Natural killer cell (primary cell): Measurements from ENCODE around the gene LRIG1. TPM values are rescaled to one million over a fixed set of nuclear protein-coding genes. Genes with fewer than 3 reads are reported as not detected.

Experiments used
- ATAC-seq, 3 donors: fragments of 150-1000 bp in 2 of 3; fragments of 200-7000 bp in 1 of 3; cut with Tn5 transposase; 1 replicate in 1 of 3; 2 replicates in 2 of 3; pipeline ENCODE4 v1.10.0; 2021; ENCODE audit warnings: mild to moderate bottlenecking in 2 of 3, moderate library complexity in 2 of 3
- DNase-seq, 2 donors: peaks; one replicate each; pipeline versions ENCODE4 v3.0.0 to v3.0.0-alpha.2; 2013 to 2021; ENCODE audit warnings: mixed read lengths in 1 of 2
- H3K27ac ChIP-seq: one replicate; pipeline ENCODE4 v1.5.1; 2013; ENCODE audit warnings: mild to moderate bottlenecking, low read length
- H3K27me3 ChIP-seq: one replicate; pipeline ENCODE4 v1.6.1; 2013; ENCODE audit warnings: low read length; ENCODE audit not compliant: control insufficient read depth, insufficient read depth
- H3K36me3 ChIP-seq: one replicate; pipeline ENCODE4 v1.6.1; 2013; ENCODE audit warnings: low read length; ENCODE audit not compliant: control insufficient read depth, insufficient read depth
- H3K4me1 ChIP-seq: one replicate; pipeline ENCODE4 v1.6.1; 2013; ENCODE audit warnings: low read length; ENCODE audit not compliant: control insufficient read depth, insufficient read depth
- H3K4me3 ChIP-seq: one replicate; pipeline ENCODE4 v1.5.1; 2013; ENCODE audit warnings: low read length
- H3K9me3 ChIP-seq: one replicate; pipeline ENCODE4 v1.6.1; 2013; ENCODE audit warnings: low read length; ENCODE audit not compliant: control insufficient read depth, insufficient read depth
- H3K27ac Mint-ChIP-seq, 2 donors: one replicate each; pipeline ENCODE4 v1.8.0; 2022; ENCODE audit warnings: mild to moderate bottlenecking in 2 of 2, mixed read lengths in 2 of 2, moderate library complexity in 1 of 2
- H3K27me3 Mint-ChIP-seq, 2 donors: one replicate each; pipeline ENCODE4 v1.8.0; 2022; ENCODE audit warnings: low read depth in 2 of 2, mixed read lengths in 2 of 2
- H3K36me3 Mint-ChIP-seq: one replicate; pipeline ENCODE4 v1.8.0; 2022; ENCODE audit warnings: mixed read lengths
- H3K4me1 Mint-ChIP-seq, 2 donors: one replicate each; pipeline ENCODE4 v1.8.0; 2022; ENCODE audit warnings: mixed read lengths in 2 of 2
- H3K4me3 Mint-ChIP-seq: one replicate; pipeline ENCODE4 v1.8.0; 2022; ENCODE audit warnings: mild to moderate bottlenecking, moderate library complexity, mixed read lengths
- H3K9me3 Mint-ChIP-seq, 2 donors: one replicate each; pipeline ENCODE4 v1.8.0; 2022; ENCODE audit warnings: mixed read lengths in 2 of 2
- CTCF ChIP-seq: fragments of 200-600 bp; IDR thresholded peaks from one replicate; pipeline ENCODE4 v1.8.0; 2022; ENCODE audit warnings: antibody characterized with exemption
- WGBS: methylation state at CpG from one replicate; pipeline ENCODE4 v1.1.7; 2013; ENCODE audit warnings: missing lambda C conversion rate; ENCODE audit not compliant: insufficient coverage; 5-methylcytosine and 5-hydroxymethylcytosine counted together
- intact Hi-C: fragments of 100-400 bp; cut with micrococcal nuclease; formaldehyde crosslinking; loops from one replicate; pipeline ENCODE4 v1.14.2; 2022
- total RNA-seq, 4 donors: library from RNA; stranded (reverse); fragments of 120-200 nt in 1 of 4; gene quantifications; one replicate each; pipeline versions ENCODE4 v1.2.3 to v1.2.4, GENCODE V29; 2013 to 2022

The LRIG1 gene
- total RNA-seq, 3 donors from 2014 or later (not counting 1 experiment from before 2014, with no cell fraction given): 5.5 to 10.6 (median 8.5) TPM

- peaks cover 17% of the 10 kb centered on the region for H3K4me1 ChIP-seq
- no peaks in the 10 kb centered on the region for H3K9me3 ChIP-seq
- Mint-ChIP-seq H3K27me3 (peaks cover 28 to 57% of the 10 kb centered on the region in 2 donors), H3K9me3 (no peaks in the 10 kb centered on the region), H3K4me1 (peaks cover 31 to 41% of the 10 kb centered on the region in 2 donors), H3K27ac (no peak overlapping the region), H3K4me3 (no peak overlapping the region), H3K36me3 (no peaks in the 10 kb centered on the region)
- WGBS: 50% methylated on average over 4 of the region's 5 CpGs
- no peak for TF ChIP-seq CTCF
- peaks cover 3% of the 10 kb centered on the region for H3K27me3 ChIP-seq
- H3K36me3 ChIP-seq: no peaks in the 10 kb centered on the region
- ATAC-seq (no peak), DNase-seq (peak in 1 of 2 donors; percentile 56)
- no peak overlapping the region for H3K27ac ChIP-seq
- H3K4me3 ChIP-seq: no peak overlapping the region
- intact Hi-C loops: no loop called here
Measured at GRCh38 chr3:66497288-66497984, 3.4 kb downstream of the LRIG1 start.

- H3K4me3 ChIP-seq: no peak overlapping the region
- H3K9me3 Mint-ChIP-seq: no peaks in the 10 kb centered on the region
- H3K4me1 ChIP-seq: peaks cover 16% of the 10 kb centered on the region
- peaks cover 32 to 64% of the 10 kb centered on the region in 2 donors for H3K27me3 Mint-ChIP-seq
- TF ChIP-seq CTCF: no peak
- DNase-seq: peak in 1 of 2 donors; percentile 40
- H3K36me3 ChIP-seq: no peaks in the 10 kb centered on the region
- H3K36me3 Mint-ChIP-seq: no peaks in the 10 kb centered on the region
- no peak overlapping the region for H3K27ac Mint-ChIP-seq
- no peak overlapping the region for H3K4me3 Mint-ChIP-seq
- no peak for ATAC-seq
- H3K4me1 Mint-ChIP-seq: peaks cover 30 to 41% of the 10 kb centered on the region in 2 donors
- intact Hi-C loops: no loop called here
- H3K9me3 ChIP-seq: no peaks in the 10 kb centered on the region
- H3K27ac ChIP-seq: no peak overlapping the region
- peaks cover 3% of the 10 kb centered on the region for H3K27me3 ChIP-seq
Measured at GRCh38 chr3:66496746-66497145, 4.1 kb downstream of the LRIG1 start.

GRCh38 chr3:66496301-66496700 lies 4.5 kb downstream of the LRIG1 start:
- ATAC-seq (no peak), DNase-seq (no peak)
- no peak overlapping the region for H3K27ac ChIP-seq
- WGBS: 78% methylated on average over 2 of the region's 3 CpGs
- peaks cover 3% of the 10 kb centered on the region for H3K27me3 ChIP-seq
- intact Hi-C loops: no loop called here
- Mint-ChIP-seq H3K4me3 (no peak overlapping the region), H3K4me1 (peaks cover 26 to 36% of the 10 kb centered on the region in 2 donors), H3K27me3 (peaks cover 32 to 65% of the 10 kb centered on the region in 2 donors), H3K9me3 (no peaks in the 10 kb centered on the region), H3K36me3 (no peaks in the 10 kb centered on the region), H3K27ac (no peak overlapping the region)
- H3K9me3 ChIP-seq: no peaks in the 10 kb centered on the region
- TF ChIP-seq CTCF: no peak
- peaks cover 12% of the 10 kb centered on the region for H3K4me1 ChIP-seq
- H3K36me3 ChIP-seq: no peaks in the 10 kb centered on the region
- no peak overlapping the region for H3K4me3 ChIP-seq

- no peak for ATAC-seq
- no peak overlapping the region for H3K27ac Mint-ChIP-seq
- Histone ChIP-seq H3K4me1 (peaks cover 9% of the 10 kb centered on the region), H3K36me3 (no peaks in the 10 kb centered on the region), H3K27ac (no peak overlapping the region), H3K9me3 (no peaks in the 10 kb centered on the region), H3K27me3 (peaks cover 3% of the 10 kb centered on the region), H3K4me3 (no peak overlapping the region)
- peaks cover 21 to 34% of the 10 kb centered on the region in 2 donors for H3K4me1 Mint-ChIP-seq
- H3K27me3 Mint-ChIP-seq: peaks cover 32 to 65% of the 10 kb centered on the region in 2 donors
- no peak for TF ChIP-seq CTCF
- no peaks in the 10 kb centered on the region for H3K9me3 Mint-ChIP-seq
- WGBS: 97% methylated on average over 2 of the region's 3 CpGs
- no peak for DNase-seq
- H3K4me3 Mint-ChIP-seq: no peak overlapping the region
- H3K36me3 Mint-ChIP-seq: no peaks in the 10 kb centered on the region
- intact Hi-C loops: no loop called here
Measured at GRCh38 chr3:66495668-66496045, 5.2 kb downstream of the LRIG1 start.
